ENCODE data around the gene HORMAD1.
"Not testable (repeated sequence)": the region's sequence is repeated elsewhere in the genome, so short reads cannot be mapped to it uniquely, and the experiment has no call there.

The HORMAD1 gene

GRCh38 chr1:150720703-150721102 is at the start of gene HORMAD1:
Gene HORMAD1, minus strand, starts transcription at chr1:150720895. Its CDS starts 1,390 bp downstream, at chr1:150719505.
- DNase-seq (ENCODE audit: low spot score) = no peak

GRCh38 chr1:150767704-150768103 is 47.0 kb upstream of the HORMAD1 start:
- not testable (repeated sequence) for DNase-seq (ENCODE audit: low spot score)

DNA sequence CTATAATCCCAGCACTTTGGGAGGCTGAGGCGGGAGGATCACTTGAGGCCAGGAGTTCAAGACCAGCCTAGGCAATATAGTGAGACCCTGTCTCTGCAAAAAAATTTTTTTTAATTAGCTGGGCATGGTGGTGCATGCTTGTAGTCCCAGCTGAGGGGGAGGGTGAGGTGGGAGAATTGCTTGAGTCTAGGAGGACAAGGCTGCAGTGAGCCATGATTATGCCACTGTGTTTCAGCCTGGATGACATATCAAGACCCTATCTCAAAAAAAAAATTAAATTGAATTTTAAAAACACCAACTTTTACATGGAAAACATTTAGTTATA is 45.2 kb upstream of the HORMAD1 start:
- not testable (repeated sequence) for DNase-seq (ENCODE audit: low spot score)

DNA sequence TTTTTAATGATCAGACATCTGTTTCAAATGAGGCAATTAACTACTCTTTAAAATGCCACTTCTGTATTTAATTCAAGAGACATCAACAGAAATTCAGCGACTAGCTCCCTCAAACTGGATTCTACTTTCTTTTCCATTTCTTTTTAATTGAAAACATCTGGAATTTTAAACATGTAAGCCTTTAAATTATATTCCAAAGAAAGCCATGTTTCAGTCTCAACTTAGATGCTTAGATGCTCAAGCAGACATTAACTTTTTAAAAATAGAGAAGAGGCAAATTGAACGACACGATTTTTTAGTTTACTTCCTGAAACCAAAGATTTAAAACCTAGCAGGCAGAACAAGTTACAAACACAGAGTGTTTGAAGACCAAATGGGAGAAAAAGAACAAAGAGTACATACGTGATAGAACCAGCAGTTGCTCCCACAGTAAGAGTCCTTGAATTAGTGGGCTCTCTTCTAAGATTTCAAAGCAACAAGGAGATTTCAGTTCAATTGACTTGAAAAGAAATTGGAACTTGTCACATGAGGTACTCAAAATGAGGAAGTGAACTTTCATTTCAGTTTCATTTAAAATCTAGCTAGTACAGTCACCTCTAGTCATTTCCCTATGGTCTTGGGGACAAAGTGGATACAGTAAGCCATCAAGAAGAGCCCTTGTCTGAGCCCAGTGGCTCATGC is 44.7 kb upstream of the HORMAD1 start, which contains the start of gene CTSS:
Gene CTSS, minus strand, starts transcription at position 483 of the 681 bp plus-strand sequence. CDS start 1,015 bp downstream, outside the sequence.
- DNase-seq (ENCODE audit: low spot score) = no peak

- DNase-seq (ENCODE audit: low spot score) = no peak
Measured at GRCh38 chr1:150764617-150765101, 44.0 kb upstream of the HORMAD1 start.

DNA sequence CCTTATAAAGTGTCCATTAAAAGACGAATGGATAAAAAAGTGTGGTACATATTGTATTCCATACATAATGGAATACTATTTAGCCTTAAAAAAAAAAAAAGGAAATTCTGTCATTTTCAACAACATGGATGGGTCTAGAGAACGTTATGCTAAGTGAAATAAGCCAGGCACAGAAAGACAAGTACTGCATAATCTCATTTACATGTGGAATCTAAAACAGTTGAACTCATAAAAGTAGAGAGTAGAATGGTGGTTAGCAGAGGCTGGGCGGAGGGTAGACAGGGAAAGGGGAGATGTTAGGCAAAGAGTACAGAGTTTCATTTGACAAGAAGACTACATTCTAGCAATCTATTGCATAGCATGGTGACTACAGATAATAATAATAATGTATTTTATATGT is 42.3 kb upstream of the HORMAD1 start:
- no peak for DNase-seq (ENCODE audit: low spot score)

DNA sequence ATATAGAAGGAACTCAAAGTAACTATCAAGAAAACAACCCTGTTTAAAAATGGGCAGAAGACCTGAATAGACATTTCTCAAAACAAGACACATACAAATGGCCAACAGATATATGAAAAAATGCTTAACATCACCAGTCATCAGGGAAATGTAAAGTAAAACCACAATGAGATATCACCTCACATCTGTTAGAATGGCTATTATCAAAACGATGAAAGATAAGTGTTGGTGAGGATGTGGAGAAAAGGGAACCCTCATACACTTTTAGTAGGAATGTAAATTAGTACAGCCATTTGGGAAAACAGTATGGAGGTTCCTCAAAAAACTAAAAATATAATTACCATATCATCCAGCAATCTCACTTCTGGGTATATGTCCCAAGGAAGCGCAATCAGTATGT is 41.9 kb upstream of the HORMAD1 start:
- DNase-seq (ENCODE audit: low spot score) = no peak

DNA sequence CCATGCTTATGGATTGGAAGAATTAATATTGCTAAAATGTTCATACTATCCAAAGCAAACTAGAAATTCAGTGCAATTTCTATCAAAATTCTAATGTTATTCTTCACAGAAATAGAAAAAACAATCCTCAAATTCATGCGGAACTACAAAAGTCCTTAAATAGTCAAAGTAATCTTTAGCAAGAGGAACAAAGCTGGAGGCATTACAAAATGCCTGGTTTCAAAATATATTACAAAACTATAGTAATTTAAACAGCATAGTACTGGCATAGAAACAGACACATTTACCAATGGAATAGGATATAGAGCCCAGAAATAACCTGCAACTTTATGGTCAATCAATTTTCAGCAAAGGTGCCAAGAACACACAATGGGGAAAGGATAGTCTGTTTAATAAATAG is 41.1 kb upstream of the HORMAD1 start:
- DNase-seq (ENCODE audit: low spot score) = no peak

DNA sequence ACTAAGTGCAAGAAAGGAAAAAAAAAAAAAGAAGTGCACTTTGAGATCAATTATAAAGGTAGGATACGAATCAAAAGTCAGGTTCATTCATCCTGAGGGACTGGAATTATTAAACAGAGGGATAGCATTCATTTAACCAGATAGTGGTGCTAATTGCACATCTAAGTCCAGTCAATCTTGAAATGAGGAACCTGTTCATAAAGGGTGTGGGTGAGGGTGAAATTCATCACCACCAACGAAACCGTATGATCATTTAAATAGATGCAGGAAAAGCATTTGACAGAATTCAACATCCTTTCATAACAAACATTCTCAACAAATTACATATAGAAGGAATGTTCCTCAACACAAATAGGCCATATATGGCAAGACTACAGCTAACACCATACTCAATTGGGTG is 39.3 kb upstream of the HORMAD1 start:
- no peak for DNase-seq (ENCODE audit: low spot score)

GRCh38 chr1:150753416-150753815 is 32.7 kb upstream of the HORMAD1 start:
- DNase-seq (ENCODE audit: low spot score) = no peak

- DNase-seq (ENCODE audit: low spot score) = no peak
Measured at GRCh38 chr1:150751443-150751842, 30.7 kb upstream of the HORMAD1 start.

GRCh38 chr1:150749720-150750311 is 29.1 kb upstream of the HORMAD1 start:
- DNase-seq (ENCODE audit: low spot score) = no peak

DNA sequence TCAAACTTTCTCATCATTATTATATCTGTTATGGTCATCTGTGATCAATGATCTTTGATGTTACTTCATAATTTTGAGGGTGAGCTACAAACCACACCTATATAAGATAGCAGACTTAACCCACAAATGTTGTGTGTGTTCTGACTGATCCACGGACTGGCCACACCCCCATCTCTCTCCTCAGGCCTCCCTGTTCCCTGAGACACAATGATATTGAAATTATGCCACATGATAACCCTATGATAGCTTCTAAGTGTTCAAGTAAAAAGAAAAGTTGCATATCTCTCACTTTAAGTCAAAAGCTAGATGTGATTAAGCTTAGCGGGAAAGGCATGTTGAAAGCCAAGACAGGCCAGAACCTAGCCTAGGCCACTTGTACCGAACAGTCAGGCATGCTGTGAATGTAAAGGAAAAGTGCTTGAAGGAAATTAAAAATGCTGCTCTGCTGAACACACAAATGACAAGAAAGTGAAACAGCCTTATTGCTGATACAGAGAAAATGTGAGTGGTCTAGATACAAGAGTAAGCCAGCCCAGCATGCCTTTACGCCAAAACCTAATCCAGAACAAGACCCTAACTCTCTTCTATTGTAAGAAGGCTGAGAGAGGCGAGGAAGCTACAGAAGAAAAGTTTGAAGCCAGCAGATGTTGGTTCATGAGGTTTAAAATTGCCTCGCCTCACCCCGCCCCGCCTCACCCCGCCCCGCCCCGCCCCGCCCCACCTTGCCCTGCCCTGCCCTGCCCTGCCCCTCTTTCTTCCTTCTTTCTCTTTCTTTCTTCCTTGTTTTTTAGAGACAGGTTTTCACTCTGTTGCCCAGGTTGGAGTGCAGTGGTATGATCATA is 28.4 kb upstream of the HORMAD1 start:
- DNase-seq (ENCODE audit: low spot score) = no peak

DNA sequence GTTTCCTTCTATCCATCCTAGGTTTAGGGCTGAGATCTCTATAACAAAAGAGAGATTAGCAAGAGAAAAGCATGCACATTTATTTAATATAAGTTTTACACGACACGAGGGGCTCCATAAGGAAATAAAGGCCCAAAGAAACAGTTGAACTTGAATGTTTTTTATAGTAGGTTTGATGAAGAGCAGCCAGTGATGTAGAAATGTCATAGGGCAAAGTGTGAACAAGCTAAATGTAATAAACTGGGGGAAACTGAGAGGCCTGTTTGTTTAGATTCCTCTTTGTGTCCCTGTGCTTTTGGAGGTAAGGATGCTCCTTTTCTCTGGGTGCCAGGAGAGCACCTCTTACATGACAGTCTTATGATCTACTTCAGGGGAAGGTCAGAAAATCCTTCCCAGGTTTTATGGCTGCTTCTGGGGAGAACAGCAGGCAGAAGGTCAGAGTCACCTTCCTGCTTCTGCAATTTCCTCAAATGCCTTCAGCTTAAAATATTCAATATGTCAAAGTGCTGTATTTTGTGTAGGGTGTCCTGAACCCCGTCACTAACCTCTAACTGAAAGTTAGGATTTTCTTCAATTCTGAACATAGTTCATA is 9.5 kb upstream of the HORMAD1 start:
- no peak for DNase-seq (ENCODE audit: low spot score)

- DNase-seq (ENCODE audit: low spot score) = no peak
Measured at GRCh38 chr1:150724336-150724735, 3.6 kb upstream of the HORMAD1 start.

GRCh38 chr1:150720098-150720497 is 597 bp downstream of the HORMAD1 start:
- DNase-seq (ENCODE audit: low spot score) = no peak

GRCh38 chr1:150718225-150718891 is 2.3 kb downstream of the HORMAD1 start:
- DNase-seq (ENCODE audit: low spot score) = no peak

DNA sequence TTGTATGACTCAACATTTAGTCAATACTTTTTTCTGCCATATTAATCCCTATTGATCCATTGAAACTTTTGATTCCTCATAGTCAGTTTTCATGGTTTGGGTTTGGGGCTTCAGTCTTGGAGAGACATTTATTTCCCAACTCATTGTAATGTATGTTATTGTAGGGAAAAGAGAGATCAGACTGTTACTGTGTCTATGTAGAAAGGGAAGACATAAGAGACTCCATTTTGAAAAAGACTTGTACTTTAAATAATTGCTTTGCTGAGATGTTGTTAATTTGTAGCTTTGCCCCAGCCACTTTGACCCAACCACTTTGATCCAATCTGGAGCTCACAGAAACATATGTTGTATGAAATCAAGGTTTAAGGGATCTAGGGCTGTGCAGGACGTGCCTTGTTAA is 11.7 kb downstream of the HORMAD1 start:
- not testable (repeated sequence) for DNase-seq (ENCODE audit: low spot score)

GRCh38 chr1:150708595-150708994 is 12.1 kb downstream of the HORMAD1 start:
- DNase-seq (ENCODE audit: low spot score) = no peak

DNA sequence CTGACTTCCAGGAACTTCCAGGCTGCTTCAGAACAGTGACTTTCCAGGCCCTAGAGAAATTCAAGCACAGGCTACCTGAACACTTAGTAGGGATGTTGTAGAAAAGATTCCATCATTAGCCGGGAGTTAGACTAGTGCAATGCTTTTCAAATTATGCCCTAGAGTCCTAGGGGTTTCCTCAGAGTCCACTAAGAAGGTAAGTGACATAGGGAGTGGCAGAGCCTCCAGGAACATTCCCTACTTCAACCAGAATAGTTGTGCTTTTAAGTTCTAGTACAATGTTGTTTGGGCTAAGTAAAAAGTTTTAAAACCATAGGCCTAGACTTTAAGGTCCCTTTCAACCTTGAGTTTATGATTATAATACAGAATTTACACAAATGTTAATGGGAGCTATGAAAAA is 14.6 kb downstream of the HORMAD1 start:
- DNase-seq (ENCODE audit: low spot score) = no peak

- no peak for DNase-seq (ENCODE audit: low spot score)
Measured at GRCh38 chr1:150703427-150703826, 17.3 kb downstream of the HORMAD1 start.

Data from putamen (tissue), 1 donor.